Liver (tissue), 9 donors: ENCODE measurements around the gene IFITM10. TPM values are rescaled to one million over a fixed set of nuclear protein-coding genes. Genes with fewer than 3 reads are reported as not detected.

ENCODE experiments used
- DNase-seq: peaks from one replicate; pipeline ENCODE4 v3.0.0-alpha.2; 2017; ENCODE audit warnings: low spot score
- H3K27ac ChIP-seq, 2 donors: one replicate each; pipeline ENCODE4 v1.7.0; 2013; ENCODE audit warnings: inconsistent platforms in 2 of 2, low read length in 2 of 2, control low read depth in 1 of 2, low read depth in 1 of 2, mild to moderate bottlenecking in 1 of 2
- H3K27me3 ChIP-seq, 4 donors: one replicate each; pipeline versions ENCODE4 v1.6.1 to v1.7.0; 2013; ENCODE audit warnings: low read length in 3 of 4, inconsistent platforms in 1 of 4, mild to moderate bottlenecking in 1 of 4, moderate library complexity in 1 of 4; ENCODE audit not compliant: control insufficient read depth in 4 of 4, insufficient read depth in 4 of 4
- H3K36me3 ChIP-seq, 4 donors: one replicate each; pipeline versions ENCODE4 v1.6.1 to v1.7.0; 2013; ENCODE audit warnings: low read length in 3 of 4, mild to moderate bottlenecking in 3 of 4, low read depth in 1 of 4, moderate library complexity in 1 of 4; ENCODE audit not compliant: control insufficient read depth in 4 of 4, insufficient read depth in 3 of 4
- H3K4me1 ChIP-seq, 4 donors: one replicate each; pipeline versions ENCODE4 v1.6.1 to v1.7.0; 2013; ENCODE audit warnings: low read length in 3 of 4, mild to moderate bottlenecking in 3 of 4, moderate library complexity in 1 of 4; ENCODE audit not compliant: control insufficient read depth in 4 of 4, insufficient read depth in 4 of 4
- H3K4me3 ChIP-seq, 3 donors: one replicate each; pipeline versions ENCODE4 v1.6.1 to v1.7.0; 2013; ENCODE audit warnings: low read length in 3 of 3, control low read depth in 1 of 3, low read depth in 1 of 3, mild to moderate bottlenecking in 1 of 3
- H3K9ac ChIP-seq, 2 donors: one replicate each; pipeline ENCODE4 v1.7.0; 2013; ENCODE audit warnings: low read length in 2 of 2, mild to moderate bottlenecking in 2 of 2, moderate library complexity in 2 of 2, control low read depth in 1 of 2, low read depth in 1 of 2
- H3K9me3 ChIP-seq, 4 donors: one replicate each; pipeline versions ENCODE4 v1.6.1 to v1.7.0; 2013; ENCODE audit warnings: low read length in 3 of 4; ENCODE audit not compliant: control insufficient read depth in 4 of 4
- EGR1 ChIP-seq, 2 donors: IDR thresholded peaks; 2 replicates each; pipeline ENCODE4 v1.6.1; 2016 to 2018; ENCODE audit warnings: antibody characterized with exemption in 2 of 2, low read depth in 2 of 2
- FOXA1 ChIP-seq: IDR thresholded peaks from 2 replicates; pipeline ENCODE4 v1.6.1; 2016; ENCODE audit warnings: antibody characterized with exemption
- GABPA ChIP-seq, 2 donors: IDR thresholded peaks in 1 of 2; conservative IDR thresholded peaks in 1 of 2; 2 replicates each; pipeline ENCODE4 v1.6.1; 2016; ENCODE audit warnings: antibody characterized with exemption in 2 of 2, mild to moderate bottlenecking in 1 of 2, moderate library complexity in 1 of 2
- HNF4A ChIP-seq, 2 donors: conservative IDR thresholded peaks; 2 replicates each; pipeline ENCODE4 v1.6.1; 2016; ENCODE audit warnings: antibody characterized with exemption in 2 of 2, mild to moderate bottlenecking in 2 of 2
- HNF4G ChIP-seq: IDR thresholded peaks from 2 replicates; pipeline ENCODE4 v1.6.1; 2016; ENCODE audit warnings: antibody characterized with exemption
- JUND ChIP-seq, 2 donors: IDR thresholded peaks; 2 replicates each; pipeline ENCODE4 v1.6.1; 2016; ENCODE audit warnings: antibody characterized with exemption in 2 of 2
- NR2F2 ChIP-seq: IDR thresholded peaks from 2 replicates; pipeline ENCODE4 v1.6.1; 2016; ENCODE audit warnings: antibody characterized with exemption
- RAD21 ChIP-seq, 2 donors: IDR thresholded peaks; 2 replicates each; pipeline ENCODE4 v1.6.1; 2016; ENCODE audit warnings: antibody characterized with exemption in 2 of 2, mild to moderate bottlenecking in 2 of 2
- YY1 ChIP-seq: IDR thresholded peaks from 2 replicates; pipeline ENCODE4 v1.6.1; 2016; ENCODE audit warnings: antibody characterized with exemption, mild to moderate bottlenecking
- WGBS: extraction: QIAGEN DNeasy Blood & Tissue Kit; methylation state at CpG from one replicate; pipeline ENCODE4 v1.1.7; 2013; 5-methylcytosine and 5-hydroxymethylcytosine counted together
- polyA plus RNA-seq, 2 donors: library from polyadenylated mRNA; stranded (reverse) in 1 of 2; unstranded in 1 of 2; fragments of 200-250 nt in 1 of 2; fragments of >200 nt in 1 of 2; fragmentation: Nextera tagmentation in 1 of 2; extraction: Ambion mirVana in 1 of 2; gene quantifications; one replicate each; pipeline versions ENCODE4 v1.2.1 to v1.2.3, GENCODE V29; 2013 to 2015
- total RNA-seq, 2 donors: library from RNA; depleted of rRNA; stranded (reverse); fragments of >200 nt; gene quantifications; one replicate each; pipeline ENCODE4 v1.2.3, GENCODE V29; 2014
- TF ChIP-seq, protein P1 (sequence below): IDR thresholded peaks from 2 replicates; pipeline ENCODE4 v1.6.1; 2016; ENCODE audit warnings: antibody characterized with exemption, mild to moderate bottlenecking
- TF ChIP-seq, protein P2 (sequence below): fragments of 150-350 bp; IDR thresholded peaks from 2 replicates; pipeline ENCODE4 v1.5.1; 2017; ENCODE audit warnings: improper control_type of control experiment, low read depth, low read length; ENCODE audit not compliant: missing input control
- TF ChIP-seq, protein P3 (sequence below): IDR thresholded peaks from 2 replicates; pipeline ENCODE4 v1.6.1; 2016; ENCODE audit warnings: antibody characterized with exemption
- TF ChIP-seq, protein P4 (sequence below): IDR thresholded peaks from 2 replicates; pipeline ENCODE4 v1.6.1; 2016; ENCODE audit warnings: antibody characterized with exemption
- donor health status: healthy.
- donor health status: healthy.
- donor health status: healthy.
- donor health status: healthy.
- donor health status: healthy.

Gene IFITM10
- total and polyA plus RNA-seq, 4 donors, result 0.14 to 8.5 (median 1.8) TPM

DNA sequence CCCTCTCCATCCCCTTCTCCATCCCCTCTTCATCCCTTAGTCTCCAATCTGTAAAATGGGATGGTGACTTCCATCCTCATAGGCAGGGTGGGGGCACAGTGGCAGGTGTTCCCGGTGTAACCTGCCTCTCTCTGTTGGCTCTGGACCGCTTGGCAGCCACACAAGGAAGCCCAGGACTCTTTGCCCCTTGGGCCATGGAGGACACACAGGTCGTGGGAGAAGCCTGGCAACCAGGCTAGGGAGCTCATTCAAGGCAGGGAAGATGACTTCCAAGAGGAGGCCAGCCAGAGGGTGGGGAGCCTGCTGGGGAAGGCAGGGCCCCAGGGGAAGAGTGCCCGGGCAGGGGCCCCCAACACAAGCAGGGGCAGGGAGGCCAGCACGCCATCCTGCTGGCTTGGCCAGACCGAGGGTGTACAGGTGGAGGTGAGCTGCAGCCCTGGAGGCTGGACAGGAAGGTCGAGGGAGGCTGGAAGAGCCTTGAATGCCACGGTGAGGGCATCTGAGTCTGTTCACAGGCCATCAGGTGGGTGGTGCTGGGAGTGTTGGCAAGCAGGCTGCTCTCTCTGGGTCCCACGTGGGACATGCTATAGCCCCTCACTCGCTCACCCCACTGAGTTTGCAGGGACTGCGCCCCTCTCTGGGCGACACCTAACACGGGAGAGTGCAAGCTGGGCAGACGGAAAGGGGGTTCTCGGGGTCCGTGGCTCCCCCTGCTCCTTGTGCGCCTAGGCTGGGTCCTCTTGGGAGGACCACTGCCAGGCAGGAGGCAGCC lies 28.8 kb upstream of the IFITM10 start:
- Histone ChIP-seq H3K27ac (no peak overlapping the region), H3K36me3 (no peaks in the 10 kb centered on the region), H3K4me1 (peaks cover 0 to 4% (median 0%) of the 10 kb centered on the region in 4 donors), H3K27me3 (no peaks in the 10 kb centered on the region), H3K9me3 (no peaks in the 10 kb centered on the region), H3K4me3 (no peak overlapping the region), H3K9ac (no peak overlapping the region)
- peak; percentile 25 for DNase-seq
- WGBS, result 80% methylated on average over 17 of the region's 17 CpGs
- TF ChIP-seq, protein P1, sequence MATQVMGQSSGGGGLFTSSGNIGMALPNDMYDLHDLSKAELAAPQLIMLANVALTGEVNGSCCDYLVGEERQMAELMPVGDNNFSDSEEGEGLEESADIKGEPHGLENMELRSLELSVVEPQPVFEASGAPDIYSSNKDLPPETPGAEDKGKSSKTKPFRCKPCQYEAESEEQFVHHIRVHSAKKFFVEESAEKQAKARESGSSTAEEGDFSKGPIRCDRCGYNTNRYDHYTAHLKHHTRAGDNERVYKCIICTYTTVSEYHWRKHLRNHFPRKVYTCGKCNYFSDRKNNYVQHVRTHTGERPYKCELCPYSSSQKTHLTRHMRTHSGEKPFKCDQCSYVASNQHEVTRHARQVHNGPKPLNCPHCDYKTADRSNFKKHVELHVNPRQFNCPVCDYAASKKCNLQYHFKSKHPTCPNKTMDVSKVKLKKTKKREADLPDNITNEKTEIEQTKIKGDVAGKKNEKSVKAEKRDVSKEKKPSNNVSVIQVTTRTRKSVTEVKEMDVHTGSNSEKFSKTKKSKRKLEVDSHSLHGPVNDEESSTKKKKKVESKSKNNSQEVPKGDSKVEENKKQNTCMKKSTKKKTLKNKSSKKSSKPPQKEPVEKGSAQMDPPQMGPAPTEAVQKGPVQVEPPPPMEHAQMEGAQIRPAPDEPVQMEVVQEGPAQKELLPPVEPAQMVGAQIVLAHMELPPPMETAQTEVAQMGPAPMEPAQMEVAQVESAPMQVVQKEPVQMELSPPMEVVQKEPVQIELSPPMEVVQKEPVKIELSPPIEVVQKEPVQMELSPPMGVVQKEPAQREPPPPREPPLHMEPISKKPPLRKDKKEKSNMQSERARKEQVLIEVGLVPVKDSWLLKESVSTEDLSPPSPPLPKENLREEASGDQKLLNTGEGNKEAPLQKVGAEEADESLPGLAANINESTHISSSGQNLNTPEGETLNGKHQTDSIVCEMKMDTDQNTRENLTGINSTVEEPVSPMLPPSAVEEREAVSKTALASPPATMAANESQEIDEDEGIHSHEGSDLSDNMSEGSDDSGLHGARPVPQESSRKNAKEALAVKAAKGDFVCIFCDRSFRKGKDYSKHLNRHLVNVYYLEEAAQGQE, result no peak
- no peak for TF ChIP-seq JUND (IDR thresholded peaks at IDR 0.05)
- TF ChIP-seq, protein P2, sequence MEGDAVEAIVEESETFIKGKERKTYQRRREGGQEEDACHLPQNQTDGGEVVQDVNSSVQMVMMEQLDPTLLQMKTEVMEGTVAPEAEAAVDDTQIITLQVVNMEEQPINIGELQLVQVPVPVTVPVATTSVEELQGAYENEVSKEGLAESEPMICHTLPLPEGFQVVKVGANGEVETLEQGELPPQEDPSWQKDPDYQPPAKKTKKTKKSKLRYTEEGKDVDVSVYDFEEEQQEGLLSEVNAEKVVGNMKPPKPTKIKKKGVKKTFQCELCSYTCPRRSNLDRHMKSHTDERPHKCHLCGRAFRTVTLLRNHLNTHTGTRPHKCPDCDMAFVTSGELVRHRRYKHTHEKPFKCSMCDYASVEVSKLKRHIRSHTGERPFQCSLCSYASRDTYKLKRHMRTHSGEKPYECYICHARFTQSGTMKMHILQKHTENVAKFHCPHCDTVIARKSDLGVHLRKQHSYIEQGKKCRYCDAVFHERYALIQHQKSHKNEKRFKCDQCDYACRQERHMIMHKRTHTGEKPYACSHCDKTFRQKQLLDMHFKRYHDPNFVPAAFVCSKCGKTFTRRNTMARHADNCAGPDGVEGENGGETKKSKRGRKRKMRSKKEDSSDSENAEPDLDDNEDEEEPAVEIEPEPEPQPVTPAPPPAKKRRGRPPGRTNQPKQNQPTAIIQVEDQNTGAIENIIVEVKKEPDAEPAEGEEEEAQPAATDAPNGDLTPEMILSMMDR, result no peak
- TF ChIP-seq RAD21 (IDR thresholded peaks at IDR 0.05), result no peak
- no peak for TF ChIP-seq HNF4G
- no peak for TF ChIP-seq NR2F2
- no peak for TF ChIP-seq FOXA1
- TF ChIP-seq HNF4A (conservative IDR thresholded peaks at IDR 0.05), result no peak
- TF ChIP-seq, protein P3, sequence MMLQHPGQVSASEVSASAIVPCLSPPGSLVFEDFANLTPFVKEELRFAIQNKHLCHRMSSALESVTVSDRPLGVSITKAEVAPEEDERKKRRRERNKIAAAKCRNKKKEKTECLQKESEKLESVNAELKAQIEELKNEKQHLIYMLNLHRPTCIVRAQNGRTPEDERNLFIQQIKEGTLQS, result no peak
- TF ChIP-seq, protein P4, sequence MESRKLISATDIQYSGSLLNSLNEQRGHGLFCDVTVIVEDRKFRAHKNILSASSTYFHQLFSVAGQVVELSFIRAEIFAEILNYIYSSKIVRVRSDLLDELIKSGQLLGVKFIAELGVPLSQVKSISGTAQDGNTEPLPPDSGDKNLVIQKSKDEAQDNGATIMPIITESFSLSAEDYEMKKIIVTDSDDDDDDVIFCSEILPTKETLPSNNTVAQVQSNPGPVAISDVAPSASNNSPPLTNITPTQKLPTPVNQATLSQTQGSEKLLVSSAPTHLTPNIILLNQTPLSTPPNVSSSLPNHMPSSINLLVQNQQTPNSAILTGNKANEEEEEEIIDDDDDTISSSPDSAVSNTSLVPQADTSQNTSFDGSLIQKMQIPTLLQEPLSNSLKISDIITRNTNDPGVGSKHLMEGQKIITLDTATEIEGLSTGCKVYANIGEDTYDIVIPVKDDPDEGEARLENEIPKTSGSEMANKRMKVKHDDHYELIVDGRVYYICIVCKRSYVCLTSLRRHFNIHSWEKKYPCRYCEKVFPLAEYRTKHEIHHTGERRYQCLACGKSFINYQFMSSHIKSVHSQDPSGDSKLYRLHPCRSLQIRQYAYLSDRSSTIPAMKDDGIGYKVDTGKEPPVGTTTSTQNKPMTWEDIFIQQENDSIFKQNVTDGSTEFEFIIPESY, result no peak
- TF ChIP-seq GABPA (IDR thresholded peaks at IDR 0.05 in 1 of 2, conservative IDR thresholded peaks at IDR 0.05 in 1 of 2), result no peak
- no peak for TF ChIP-seq EGR1 (IDR thresholded peaks at IDR 0.05; ENCODE audit: low read depth in 2 of 2)

DNA sequence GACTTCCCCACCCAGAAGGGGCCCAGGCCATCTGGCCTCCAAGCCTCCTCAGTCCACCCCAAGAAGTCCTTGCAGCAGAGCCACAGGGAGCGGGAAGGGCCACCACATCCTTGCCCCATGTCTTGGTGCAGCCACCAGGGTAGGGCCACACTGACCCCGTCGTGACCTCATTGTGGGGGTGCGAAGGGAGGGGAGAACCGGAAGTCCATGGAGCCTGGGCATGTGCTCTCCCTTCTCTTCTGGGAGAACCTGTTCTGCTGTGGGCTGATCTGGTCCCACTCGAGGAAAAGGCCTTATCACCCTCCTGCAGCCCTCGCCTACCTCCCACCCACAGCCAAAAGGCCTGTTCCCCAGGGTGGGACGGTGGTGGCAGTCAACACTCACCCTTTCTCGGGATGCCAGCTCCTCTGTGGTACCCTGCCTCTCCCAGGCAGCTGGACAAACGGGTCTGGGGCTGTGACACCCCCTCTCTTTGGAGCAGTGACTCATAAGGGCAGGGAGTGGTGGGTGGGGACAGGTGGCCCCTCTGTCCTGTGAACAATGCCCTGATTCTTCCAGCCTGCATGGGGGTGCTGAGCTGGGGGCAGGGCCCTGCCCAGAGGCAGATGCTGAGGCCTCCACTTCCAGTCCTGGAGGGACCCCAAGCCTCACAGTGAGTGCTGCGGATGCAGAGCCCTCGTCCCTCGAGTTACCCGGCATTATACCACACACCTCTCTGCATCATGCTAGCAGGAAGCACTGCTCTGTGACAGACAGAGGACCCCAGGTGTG lies 27.9 kb upstream of the IFITM10 start:
- Histone ChIP-seq H3K36me3 (no peaks in the 10 kb centered on the region), H3K4me1 (peaks cover 0 to 4% (median 0%) of the 10 kb centered on the region in 4 donors), H3K27ac (peak overlapping the region in 1 of 2 donors; percentile 54), H3K27me3 (no peaks in the 10 kb centered on the region), H3K9ac (no peak overlapping the region), H3K4me3 (no peak overlapping the region), H3K9me3 (no peaks in the 10 kb centered on the region)
- no peak for TF ChIP-seq YY1
- WGBS, result 80% methylated on average over 14 of the region's 14 CpGs
- peak; percentile 33 for DNase-seq
